Liver (tissue), 9 donors: ENCODE results near the gene TICAM2. TPM values are rescaled to one million over a fixed set of nuclear protein-coding genes. Genes with fewer than 3 reads are reported as not detected.

Experiments used
- DNase-seq: peaks from one replicate; pipeline ENCODE4 v3.0.0-alpha.2; 2017; ENCODE audit warnings: low spot score
- H3K27ac ChIP-seq, 2 donors: one replicate each; pipeline ENCODE4 v1.7.0; 2013; ENCODE audit warnings: inconsistent platforms in 2 of 2, low read length in 2 of 2, control low read depth in 1 of 2, low read depth in 1 of 2, mild to moderate bottlenecking in 1 of 2
- H3K27me3 ChIP-seq, 4 donors: one replicate each; pipeline versions ENCODE4 v1.6.1 to v1.7.0; 2013; ENCODE audit warnings: low read length in 3 of 4, inconsistent platforms in 1 of 4, mild to moderate bottlenecking in 1 of 4, moderate library complexity in 1 of 4; ENCODE audit not compliant: control insufficient read depth in 4 of 4, insufficient read depth in 4 of 4
- H3K36me3 ChIP-seq, 4 donors: one replicate each; pipeline versions ENCODE4 v1.6.1 to v1.7.0; 2013; ENCODE audit warnings: low read length in 3 of 4, mild to moderate bottlenecking in 3 of 4, low read depth in 1 of 4, moderate library complexity in 1 of 4; ENCODE audit not compliant: control insufficient read depth in 4 of 4, insufficient read depth in 3 of 4
- H3K4me1 ChIP-seq, 4 donors: one replicate each; pipeline versions ENCODE4 v1.6.1 to v1.7.0; 2013; ENCODE audit warnings: low read length in 3 of 4, mild to moderate bottlenecking in 3 of 4, moderate library complexity in 1 of 4; ENCODE audit not compliant: control insufficient read depth in 4 of 4, insufficient read depth in 4 of 4
- H3K4me3 ChIP-seq, 3 donors: one replicate each; pipeline versions ENCODE4 v1.6.1 to v1.7.0; 2013; ENCODE audit warnings: low read length in 3 of 3, control low read depth in 1 of 3, low read depth in 1 of 3, mild to moderate bottlenecking in 1 of 3
- H3K9ac ChIP-seq, 2 donors: one replicate each; pipeline ENCODE4 v1.7.0; 2013; ENCODE audit warnings: low read length in 2 of 2, mild to moderate bottlenecking in 2 of 2, moderate library complexity in 2 of 2, control low read depth in 1 of 2, low read depth in 1 of 2
- H3K9me3 ChIP-seq, 4 donors: one replicate each; pipeline versions ENCODE4 v1.6.1 to v1.7.0; 2013; ENCODE audit warnings: low read length in 3 of 4; ENCODE audit not compliant: control insufficient read depth in 4 of 4
- ATF3 ChIP-seq: IDR thresholded peaks from 2 replicates; pipeline ENCODE4 v1.6.1; 2016; ENCODE audit warnings: antibody characterized with exemption
- CTCF ChIP-seq: fragments of 150-350 bp; IDR thresholded peaks from 2 replicates; pipeline ENCODE4 v1.5.1; 2017; ENCODE audit warnings: improper control_type of control experiment, low read depth, low read length; ENCODE audit not compliant: missing input control
- EGR1 ChIP-seq, 2 donors: IDR thresholded peaks; 2 replicates each; pipeline ENCODE4 v1.6.1; 2016 to 2018; ENCODE audit warnings: antibody characterized with exemption in 2 of 2, low read depth in 2 of 2
- FOXA1 ChIP-seq: IDR thresholded peaks from 2 replicates; pipeline ENCODE4 v1.6.1; 2016; ENCODE audit warnings: antibody characterized with exemption
- FOXA2 ChIP-seq: IDR thresholded peaks from 2 replicates; pipeline ENCODE4 v1.6.1; 2016; ENCODE audit warnings: antibody characterized with exemption
- GABPA ChIP-seq, 2 donors: IDR thresholded peaks in 1 of 2; conservative IDR thresholded peaks in 1 of 2; 2 replicates each; pipeline ENCODE4 v1.6.1; 2016; ENCODE audit warnings: antibody characterized with exemption in 2 of 2, mild to moderate bottlenecking in 1 of 2, moderate library complexity in 1 of 2
- HNF4A ChIP-seq, 2 donors: conservative IDR thresholded peaks; 2 replicates each; pipeline ENCODE4 v1.6.1; 2016; ENCODE audit warnings: antibody characterized with exemption in 2 of 2, mild to moderate bottlenecking in 2 of 2
- HNF4G ChIP-seq: IDR thresholded peaks from 2 replicates; pipeline ENCODE4 v1.6.1; 2016; ENCODE audit warnings: antibody characterized with exemption
- JUND ChIP-seq, 2 donors: IDR thresholded peaks; 2 replicates each; pipeline ENCODE4 v1.6.1; 2016; ENCODE audit warnings: antibody characterized with exemption in 2 of 2
- MAX ChIP-seq: IDR thresholded peaks from 2 replicates; pipeline ENCODE4 v1.6.1; 2016; ENCODE audit warnings: antibody characterized with exemption
- NR2F2 ChIP-seq: IDR thresholded peaks from 2 replicates; pipeline ENCODE4 v1.6.1; 2016; ENCODE audit warnings: antibody characterized with exemption
- RAD21 ChIP-seq, 2 donors: IDR thresholded peaks; 2 replicates each; pipeline ENCODE4 v1.6.1; 2016; ENCODE audit warnings: antibody characterized with exemption in 2 of 2, mild to moderate bottlenecking in 2 of 2
- RXRA ChIP-seq, 2 donors: IDR thresholded peaks; 2 replicates each; pipeline ENCODE4 v1.6.1; 2017 to 2018; ENCODE audit warnings: antibody characterized with exemption in 2 of 2, mild to moderate bottlenecking in 1 of 2
- TAF1 ChIP-seq: conservative IDR thresholded peaks from 2 replicates; pipeline ENCODE4 v1.6.1; 2016; ENCODE audit warnings: antibody characterized with exemption, mild to moderate bottlenecking
- YY1 ChIP-seq: IDR thresholded peaks from 2 replicates; pipeline ENCODE4 v1.6.1; 2016; ENCODE audit warnings: antibody characterized with exemption, mild to moderate bottlenecking
- ZBTB33 ChIP-seq: IDR thresholded peaks from 2 replicates; pipeline ENCODE4 v1.6.1; 2016; ENCODE audit warnings: antibody characterized with exemption
- WGBS: extraction: QIAGEN DNeasy Blood & Tissue Kit; methylation state at CpG from one replicate; pipeline ENCODE4 v1.1.7; 2013; 5-methylcytosine and 5-hydroxymethylcytosine counted together
- polyA plus RNA-seq, 2 donors: library from polyadenylated mRNA; stranded (reverse) in 1 of 2; unstranded in 1 of 2; fragments of 200-250 nt in 1 of 2; fragments of >200 nt in 1 of 2; fragmentation: Nextera tagmentation in 1 of 2; extraction: Ambion mirVana in 1 of 2; gene quantifications; one replicate each; pipeline versions ENCODE4 v1.2.1 to v1.2.3, GENCODE V29; 2013 to 2015
- total RNA-seq, 2 donors: library from RNA; depleted of rRNA; stranded (reverse); fragments of >200 nt; gene quantifications; one replicate each; pipeline ENCODE4 v1.2.3, GENCODE V29; 2014
- donor health status: healthy.
- donor health status: healthy.
- donor health status: healthy.
- donor health status: healthy.
- donor health status: healthy.

Gene TICAM2
- total and polyA plus RNA-seq, 4 donors: 0.50 to 1.5 (median 0.95) TPM

- TF ChIP-seq CTCF: no peak
These were observed 24.5 kb downstream of the TICAM2 start (continued) for GRCh38 chr5:115577741-115578140.

- H3K27me3 ChIP-seq: no peaks in the 10 kb centered on the region
- no peak overlapping the region for H3K27ac ChIP-seq
- H3K9ac ChIP-seq: no peak overlapping the region
- H3K4me1 ChIP-seq: no peaks in the 10 kb centered on the region
- DNase-seq: no peak
- WGBS: 60% methylated on average over 2 of the region's 2 CpGs
- H3K4me3 ChIP-seq: no peak overlapping the region
- H3K36me3 ChIP-seq: peaks cover 0 to 3% (median 0%) of the 10 kb centered on the region in 4 donors
- no peaks in the 10 kb centered on the region for H3K9me3 ChIP-seq
- TF ChIP-seq HNF4G (no peak), HNF4A (conservative IDR thresholded peaks at IDR 0.05) (no peak), YY1 (no peak), TAF1 (no peak), GABPA (IDR thresholded peaks at IDR 0.05 in 1 of 2, conservative IDR thresholded peaks at IDR 0.05 in 1 of 2) (no peak), ZBTB33 (no peak), FOXA2 (no peak), RAD21 (IDR thresholded peaks at IDR 0.05) (no peak), FOXA1 (no peak), MAX (no peak), CTCF (no peak), RXRA (IDR thresholded peaks at IDR 0.05) (no peak), ATF3 (no peak), NR2F2 (no peak), EGR1 (IDR thresholded peaks at IDR 0.05; ENCODE audit: low read depth in 2 of 2) (no peak), JUND (IDR thresholded peaks at IDR 0.05) (no peak)
These were observed 24.9 kb downstream of the TICAM2 start for GRCh38 chr5:115577329-115577728.
